ENCODE results near the gene EXOC2. TPM values are rescaled to one million over a fixed set of nuclear protein-coding genes. Genes with fewer than 3 reads are reported as not detected.
"Not testable (repeated sequence)": the region's sequence is repeated elsewhere in the genome, so short reads cannot be mapped to it uniquely, and the experiment has no call there.

EXOC2 gene
- total RNA-seq, 1 donor from 2014 or later: 29.8 TPM

DNA sequence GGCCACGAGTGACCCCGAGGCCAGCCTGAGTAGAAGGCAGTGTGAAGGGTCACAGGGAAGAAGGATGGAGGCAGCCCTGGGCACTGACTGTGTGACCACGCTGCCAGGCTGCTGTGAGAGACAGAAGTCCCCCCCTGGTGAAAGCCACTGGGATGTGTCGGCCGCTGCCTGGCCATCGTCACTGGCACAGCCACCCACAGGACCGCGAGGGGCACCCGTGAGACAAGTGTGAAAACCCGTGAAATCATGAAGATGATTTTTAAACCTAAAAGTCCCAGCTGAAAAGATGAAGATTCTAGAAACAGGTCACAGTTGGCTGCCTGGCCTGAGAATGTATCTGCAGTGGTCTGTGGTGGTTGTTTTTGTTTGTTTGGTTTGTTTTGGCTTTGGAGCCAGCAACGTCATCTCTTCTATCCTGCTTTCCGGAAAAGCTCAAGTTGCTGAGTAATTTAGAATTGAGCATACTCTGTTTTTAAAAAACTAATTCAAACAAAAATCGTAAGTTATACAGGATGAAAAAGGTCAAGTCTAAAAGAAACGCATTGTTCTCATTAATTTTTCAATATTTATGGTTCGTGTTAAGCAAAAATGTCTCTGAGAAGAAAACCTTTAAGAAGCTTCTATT, 130.8 kb downstream of the EXOC2 start:
- ATAC-seq (ENCODE audit: low read depth) (no peak), DNase-seq (no peak)
- no peaks in the 10 kb centered on the region for H3K27me3 Mint-ChIP-seq
- H3K4me1 Mint-ChIP-seq: no peaks in the 10 kb centered on the region
- ChIA-PET POLR2A (interaction anchor here (0.7 kb wide), 1 partner anchor 171 kb away, joined by 3 read pairs; the partner anchor contains the start of gene IRF4), CTCF (no interaction called here)
- no peak overlapping the region for H3K4me3 Mint-ChIP-seq
- intact Hi-C loops (cut with micrococcal nuclease): no loop called here
- TF ChIP-seq, protein P1, sequence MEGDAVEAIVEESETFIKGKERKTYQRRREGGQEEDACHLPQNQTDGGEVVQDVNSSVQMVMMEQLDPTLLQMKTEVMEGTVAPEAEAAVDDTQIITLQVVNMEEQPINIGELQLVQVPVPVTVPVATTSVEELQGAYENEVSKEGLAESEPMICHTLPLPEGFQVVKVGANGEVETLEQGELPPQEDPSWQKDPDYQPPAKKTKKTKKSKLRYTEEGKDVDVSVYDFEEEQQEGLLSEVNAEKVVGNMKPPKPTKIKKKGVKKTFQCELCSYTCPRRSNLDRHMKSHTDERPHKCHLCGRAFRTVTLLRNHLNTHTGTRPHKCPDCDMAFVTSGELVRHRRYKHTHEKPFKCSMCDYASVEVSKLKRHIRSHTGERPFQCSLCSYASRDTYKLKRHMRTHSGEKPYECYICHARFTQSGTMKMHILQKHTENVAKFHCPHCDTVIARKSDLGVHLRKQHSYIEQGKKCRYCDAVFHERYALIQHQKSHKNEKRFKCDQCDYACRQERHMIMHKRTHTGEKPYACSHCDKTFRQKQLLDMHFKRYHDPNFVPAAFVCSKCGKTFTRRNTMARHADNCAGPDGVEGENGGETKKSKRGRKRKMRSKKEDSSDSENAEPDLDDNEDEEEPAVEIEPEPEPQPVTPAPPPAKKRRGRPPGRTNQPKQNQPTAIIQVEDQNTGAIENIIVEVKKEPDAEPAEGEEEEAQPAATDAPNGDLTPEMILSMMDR (IDR thresholded peaks at IDR 0.05): no peak
- peaks cover 51% of the 10 kb centered on the region for H3K36me3 Mint-ChIP-seq (ENCODE audit: low read depth)
- no peak overlapping the region for H3K27ac Mint-ChIP-seq
- H3K9me3 Mint-ChIP-seq: no peaks in the 10 kb centered on the region

DNA sequence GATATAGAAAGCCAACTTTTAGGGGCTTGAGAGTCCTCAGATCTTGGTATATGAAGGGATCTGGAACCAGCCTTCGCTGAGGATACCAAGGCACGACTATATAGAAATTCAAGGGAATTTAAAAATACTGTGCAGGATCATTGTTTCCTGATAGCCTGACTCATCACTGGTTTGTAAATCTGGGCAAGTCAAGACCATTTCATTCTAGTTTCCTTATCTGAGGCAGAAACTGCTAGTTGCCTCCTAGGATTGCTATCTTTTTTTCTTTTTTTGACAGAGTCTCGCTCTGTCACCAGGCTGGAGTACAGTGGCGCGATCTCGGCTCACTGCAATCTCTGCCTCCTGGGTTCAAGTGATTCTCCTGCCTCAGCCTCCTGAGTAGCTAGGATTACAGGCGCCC, 131.6 kb downstream of the EXOC2 start:
- intact Hi-C loops (cut with micrococcal nuclease); H3K4me1 Mint-ChIP-seq; ATAC-seq (ENCODE audit: low read depth); H3K9me3 Mint-ChIP-seq; H3K4me3 Mint-ChIP-seq; DNase-seq; H3K27ac Mint-ChIP-seq; POLR2A ChIA-PET; H3K27me3 Mint-ChIP-seq; CTCF ChIA-PET: not testable (repeated sequence)
- peaks cover 54% of the 10 kb centered on the region for H3K36me3 Mint-ChIP-seq (ENCODE audit: low read depth)

DNA sequence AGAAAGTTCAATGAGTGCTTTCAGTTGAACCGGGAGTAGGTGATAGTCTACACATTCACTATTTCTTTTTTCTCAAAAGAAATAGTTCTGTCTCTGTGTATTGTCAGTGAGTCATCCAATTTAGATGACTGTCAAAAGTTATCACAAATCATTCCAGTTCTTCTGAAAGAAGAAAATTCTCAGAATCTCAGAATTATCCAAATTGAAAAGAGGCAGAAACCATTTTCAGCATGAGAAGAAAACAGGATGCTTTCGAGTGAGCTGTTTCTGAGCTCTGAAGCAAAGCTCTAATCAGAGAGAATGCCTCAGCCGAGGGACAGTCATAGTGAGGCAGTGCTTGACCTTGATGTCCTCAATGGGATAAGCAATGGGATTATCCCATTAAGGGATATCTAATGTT, 134.0 kb downstream of the EXOC2 start:
- ATAC-seq (ENCODE audit: low read depth): no peak
- Mint-ChIP-seq H3K4me3 (no peak overlapping the region), H3K4me1 (no peaks in the 10 kb centered on the region), H3K27me3 (no peaks in the 10 kb centered on the region), H3K9me3 (no peaks in the 10 kb centered on the region), H3K27ac (no peak overlapping the region), H3K36me3 (ENCODE audit: low read depth) (peaks cover 63% of the 10 kb centered on the region)
- intact Hi-C loops (cut with micrococcal nuclease): loop anchor here (2.0 kb wide), 1 partner anchor 370 kb away; no protein-coding TSS in a partner anchor
- ChIA-PET CTCF (interaction anchor here (0.9 to 1.2 kb wide), 3 partner anchors 163 to 370 kb away, joined by 3 to 4 read pairs (median 3); no protein-coding TSS in a partner anchor), POLR2A (no interaction called here)
- no peak for DNase-seq
- TF ChIP-seq, protein P1 (IDR thresholded peaks at IDR 0.05): no peak

DNA sequence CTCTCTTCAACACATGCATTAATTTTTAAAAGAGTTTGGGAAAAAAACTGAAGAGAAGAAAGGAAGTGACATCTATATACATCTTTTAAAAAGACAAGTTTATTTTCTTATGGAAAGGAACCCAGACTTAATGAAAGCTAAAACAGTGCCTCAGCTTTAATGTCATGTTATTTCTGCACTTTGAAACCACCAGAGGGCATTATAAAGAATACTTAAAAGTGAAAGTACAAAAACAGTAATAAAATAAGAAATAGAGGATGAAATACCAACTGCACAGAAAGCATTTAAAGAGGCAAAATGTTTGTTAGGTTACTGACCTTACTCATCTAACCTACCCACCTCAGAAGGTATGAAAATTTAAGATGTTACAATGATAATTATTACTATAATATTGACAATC, 134.8 kb downstream of the EXOC2 start:
- DNase-seq (no peak), ATAC-seq (ENCODE audit: low read depth) (no peak)
- Mint-ChIP-seq H3K27me3 (no peaks in the 10 kb centered on the region), H3K27ac (no peak overlapping the region), H3K9me3 (no peaks in the 10 kb centered on the region), H3K4me3 (no peak overlapping the region), H3K4me1 (no peaks in the 10 kb centered on the region), H3K36me3 (ENCODE audit: low read depth) (peaks cover 64% of the 10 kb centered on the region)
- ChIA-PET POLR2A (interaction anchor here (0.6 to 1.1 kb wide), 2 partner anchors 166 to 246 kb away, joined by 4 to 9 read pairs; partner anchors contain the start of gene IRF4), CTCF (interaction anchor here (0.9 to 1.2 kb wide), 2 partner anchors 151 to 370 kb away, joined by 3 to 4 read pairs; no protein-coding TSS in a partner anchor)
- TF ChIP-seq, protein P1 (IDR thresholded peaks at IDR 0.05): no peak
- intact Hi-C loops (cut with micrococcal nuclease): loop anchor here (2.0 kb wide), 1 partner anchor 369 kb away; no protein-coding TSS in a partner anchor

DNA sequence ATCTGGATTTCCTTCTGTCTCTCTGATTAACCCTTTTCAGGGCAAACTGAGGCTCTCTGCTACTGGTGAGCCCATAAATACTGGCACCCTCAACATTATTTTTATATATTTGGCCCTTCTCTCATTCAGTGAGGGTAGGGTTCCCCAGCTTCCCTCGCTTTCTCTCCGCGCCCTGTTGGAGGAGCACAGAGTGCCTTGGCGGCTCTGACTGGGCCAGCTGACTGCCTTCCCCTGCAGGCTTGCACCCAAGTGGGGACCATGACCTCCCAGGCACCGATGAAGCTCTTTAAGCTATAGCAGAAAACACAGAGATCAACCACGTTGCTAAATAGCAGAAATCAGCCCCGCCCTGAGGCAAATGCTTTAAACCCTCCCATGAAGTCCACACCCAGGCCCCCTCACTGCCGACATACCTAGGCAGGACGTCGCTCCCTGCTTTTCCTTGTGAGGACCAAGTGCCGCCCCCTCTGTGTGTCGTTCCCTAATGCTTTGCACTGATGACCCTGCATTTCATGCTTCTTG, 141.0 kb downstream of the EXOC2 start:
- intact Hi-C loops (cut with micrococcal nuclease): loop anchor here (1.0 to 5.0 kb wide), 3 partner anchors 160 to 363 kb away; partner anchors contain the start of gene IRF4
- ChIA-PET CTCF (interaction anchor here (0.8 to 1.6 kb wide), 5 partner anchors 14 to 368 kb away, joined by 3 to 7 read pairs (median 3); no protein-coding TSS in a partner anchor), POLR2A (interaction anchor here (1.1 kb wide), 1 partner anchor 62 kb away, joined by 4 read pairs; no protein-coding TSS in a partner anchor)
- TF ChIP-seq, protein P1 (IDR thresholded peaks at IDR 0.05): no peak
- no peak for DNase-seq
- no peak overlapping the region for H3K27ac Mint-ChIP-seq
- H3K4me1 Mint-ChIP-seq: no peaks in the 10 kb centered on the region
- H3K4me3 Mint-ChIP-seq: no peak overlapping the region
- no peaks in the 10 kb centered on the region for H3K27me3 Mint-ChIP-seq
- no peak for ATAC-seq (ENCODE audit: low read depth)
- peaks cover 61% of the 10 kb centered on the region for H3K36me3 Mint-ChIP-seq (ENCODE audit: low read depth)
- H3K9me3 Mint-ChIP-seq: no peaks in the 10 kb centered on the region
